ENCODE results near the gene RBFOX2.

The RBFOX2 gene

DNA sequence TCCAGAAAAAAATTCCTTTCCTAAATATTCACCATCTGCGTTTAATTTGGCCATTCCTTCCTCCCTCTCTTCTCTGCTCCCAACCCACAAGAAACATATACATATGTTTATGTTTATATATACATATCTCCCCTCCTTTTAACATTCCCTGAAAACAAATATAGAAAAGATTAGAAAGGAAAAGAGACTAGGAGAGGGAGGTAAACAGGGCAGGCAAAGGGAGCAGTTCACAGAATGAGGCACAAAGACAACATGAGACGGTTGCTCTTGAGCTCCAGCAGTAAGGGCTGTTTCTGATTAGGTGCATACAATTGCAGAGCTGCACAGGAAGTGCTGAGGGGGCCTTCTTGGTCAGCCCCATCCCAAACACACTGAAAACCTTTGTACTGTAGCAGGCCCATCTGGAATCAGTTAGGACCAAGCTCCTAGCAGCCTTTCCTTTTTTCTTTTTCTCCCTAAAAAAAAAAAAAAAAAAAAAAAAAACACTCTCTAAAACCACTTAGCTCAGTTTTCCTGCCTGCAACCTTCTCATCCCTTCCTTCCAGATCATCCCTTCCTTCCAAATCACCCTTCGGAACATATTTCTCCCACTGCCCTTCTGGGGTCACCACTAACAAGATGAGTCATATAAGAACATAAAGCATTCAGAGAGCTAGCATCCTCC is 57.0 kb downstream of the RBFOX2 start:
- DNase-seq = no peak

DNA sequence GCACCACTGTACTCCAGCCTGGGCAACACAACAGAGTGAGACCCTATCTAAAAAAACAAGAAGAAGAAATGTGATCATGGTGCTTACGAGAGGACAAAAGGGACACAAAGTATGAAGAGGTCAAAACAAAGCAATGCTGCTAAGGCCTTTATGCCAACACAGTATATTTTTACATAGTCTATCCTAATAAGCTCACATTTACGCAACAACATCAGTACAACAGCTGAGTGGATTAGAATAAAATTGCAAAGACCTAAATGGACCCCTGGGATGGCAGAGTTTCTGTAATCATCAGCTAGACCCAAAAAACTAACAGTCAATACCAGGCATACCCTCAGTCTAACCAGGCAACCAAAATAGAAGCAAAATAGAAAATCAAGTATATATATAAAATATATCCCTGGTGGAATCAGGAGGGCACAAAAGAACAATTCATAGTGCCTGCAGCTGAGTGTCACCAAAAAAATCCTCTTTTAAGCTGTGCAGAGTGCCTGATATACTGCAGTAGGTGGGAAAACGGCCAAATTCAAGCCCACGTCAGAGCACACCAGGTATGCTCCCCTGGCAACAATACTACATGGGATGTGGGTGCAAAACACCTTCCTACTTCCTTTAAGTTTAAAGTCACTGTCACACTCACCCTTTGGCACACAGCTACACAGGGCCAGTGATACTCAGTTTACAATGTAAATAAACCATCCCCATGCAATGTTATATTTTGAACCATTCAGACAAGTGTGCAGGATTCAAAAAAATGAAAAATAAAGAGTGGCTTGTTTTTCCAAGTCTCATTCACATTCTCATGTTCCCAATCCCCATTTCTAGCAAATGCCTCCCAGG is 57.8 kb downstream of the RBFOX2 start:
- DNase-seq = no peak

DNA sequence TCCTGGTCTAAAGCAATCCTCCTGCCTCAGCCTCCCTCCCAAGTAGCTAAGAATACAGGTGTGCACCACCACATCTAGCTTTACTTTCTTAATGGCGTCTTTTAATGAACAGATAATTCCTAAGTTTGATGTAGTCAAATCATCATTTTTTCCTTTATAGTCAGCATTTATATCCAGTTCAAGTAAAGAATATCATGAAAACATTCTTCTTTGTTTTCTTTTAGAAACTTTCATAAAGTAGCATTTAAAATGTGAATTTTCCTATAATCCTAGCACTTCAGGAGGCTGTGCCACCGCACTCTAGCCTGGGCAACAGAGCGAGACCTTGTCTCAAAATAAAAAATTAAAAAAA is 61.6 kb downstream of the RBFOX2 start:
- DNase-seq = no peak

DNA sequence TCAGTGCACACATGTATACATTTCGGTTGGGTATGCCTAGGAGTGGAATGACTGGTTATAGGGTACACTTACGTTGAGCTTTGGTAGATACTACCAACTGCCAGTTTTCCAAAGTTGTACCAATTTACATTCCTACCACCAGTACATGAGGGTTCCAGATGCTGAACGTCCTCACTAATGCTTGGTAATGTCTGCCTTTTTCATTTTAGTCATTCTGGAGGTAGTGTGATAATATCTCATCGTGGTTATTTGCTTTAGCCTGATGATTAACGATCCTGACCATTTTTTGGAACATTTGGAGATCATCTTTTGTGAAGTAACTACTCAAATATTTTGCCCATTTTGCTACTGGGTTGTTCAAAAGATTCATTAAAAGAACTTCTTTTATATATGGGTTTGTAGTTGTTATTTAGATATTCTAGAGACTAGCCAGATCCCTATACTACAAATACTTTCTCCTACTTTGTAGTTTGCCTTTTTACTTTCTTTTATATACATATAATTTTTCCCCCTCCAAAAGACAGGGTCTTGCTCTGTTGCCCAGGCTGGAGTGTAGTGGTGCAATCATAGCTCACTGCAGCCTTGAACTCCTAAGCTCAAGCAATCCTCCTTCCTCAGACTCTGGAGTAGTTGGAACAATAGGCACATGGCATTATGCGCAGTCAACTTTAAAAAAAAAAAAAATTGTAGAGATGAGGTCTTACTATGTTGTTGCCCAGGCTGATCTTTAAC is 62.1 kb downstream of the RBFOX2 start:
- DNase-seq = no peak

DNA sequence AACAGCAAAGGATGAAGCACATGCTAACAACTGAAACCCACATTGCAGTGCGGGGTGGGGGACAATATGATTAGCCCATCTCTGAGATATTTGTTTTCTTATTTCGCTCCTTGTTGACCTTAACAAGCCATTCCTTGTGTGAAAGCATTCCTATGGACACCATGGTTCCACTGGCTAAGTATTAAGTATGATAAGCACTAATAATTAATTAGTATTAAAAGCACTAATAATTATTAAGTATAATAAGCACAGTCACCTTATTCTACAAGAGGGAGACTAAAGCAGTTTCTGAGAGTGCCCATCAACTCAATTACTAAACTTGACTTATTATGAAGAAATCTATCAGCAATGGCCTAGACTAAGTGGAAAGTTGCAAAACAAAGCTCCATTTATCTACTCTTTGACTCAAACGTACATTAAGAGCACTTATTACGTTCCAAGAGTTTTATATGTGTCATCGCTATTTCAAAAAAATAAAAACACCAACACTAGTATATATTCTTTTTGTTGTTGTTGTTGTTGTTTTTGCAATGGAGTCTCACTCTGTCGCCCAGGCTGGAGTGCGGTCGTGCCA is 65.3 kb downstream of the RBFOX2 start:
- no peak for DNase-seq

DNA sequence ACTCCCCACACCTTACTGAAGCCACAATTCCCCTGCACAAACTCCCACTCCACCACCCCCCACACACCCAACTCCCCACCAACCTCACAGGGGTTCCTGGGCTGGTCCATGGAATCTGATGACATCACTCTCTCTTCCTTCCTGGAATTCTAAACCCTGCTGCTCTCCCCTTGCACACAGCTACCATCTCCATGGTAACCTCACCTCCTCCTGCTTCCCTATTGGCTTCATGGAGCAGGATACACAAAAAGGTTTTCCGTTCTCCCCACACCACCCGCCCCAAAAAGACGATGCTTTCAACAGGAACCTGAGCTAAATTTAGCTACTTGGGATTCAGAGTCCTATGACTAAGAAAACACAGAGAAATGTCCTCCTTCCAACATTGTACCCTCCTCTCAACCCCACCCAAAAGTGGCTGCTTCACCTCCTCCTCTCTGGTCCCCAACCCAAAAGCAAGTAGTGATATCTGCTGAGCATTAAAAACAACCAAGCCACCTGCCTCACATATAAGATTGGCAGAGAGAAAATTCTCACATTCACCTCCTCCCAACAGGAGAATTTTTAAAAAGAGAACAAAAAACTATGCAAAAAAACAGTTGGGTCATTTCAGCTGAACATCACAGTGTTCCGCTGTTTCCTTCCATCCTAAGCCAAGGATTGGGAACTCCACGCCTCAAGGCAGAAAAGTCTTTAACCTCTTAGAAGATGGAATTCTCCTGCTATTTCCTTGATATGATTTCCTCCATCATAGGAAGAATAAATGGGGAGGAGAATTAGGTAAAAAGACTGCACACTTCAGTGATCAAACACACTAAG is 66.9 kb downstream of the RBFOX2 start:
- no peak for DNase-seq

DNA sequence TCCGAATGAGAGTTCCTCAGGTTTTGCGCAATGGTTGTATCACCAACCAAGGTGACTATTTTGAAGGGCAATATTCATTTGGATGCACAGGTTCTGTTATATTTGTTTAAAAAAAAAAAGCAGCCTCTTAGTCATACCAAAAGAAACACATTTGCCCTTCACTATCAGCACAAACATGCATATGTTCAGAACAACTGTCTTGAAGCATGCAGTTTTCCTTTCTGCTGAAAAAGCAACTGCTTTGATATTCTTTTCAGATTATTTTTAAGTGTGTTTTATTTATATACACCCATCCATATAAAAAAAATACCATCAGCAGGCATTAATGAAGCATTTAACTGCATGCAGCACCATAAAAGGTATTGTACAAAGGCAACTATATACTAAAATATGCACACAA is 67.8 kb downstream of the RBFOX2 start:
- no peak for DNase-seq

DNA sequence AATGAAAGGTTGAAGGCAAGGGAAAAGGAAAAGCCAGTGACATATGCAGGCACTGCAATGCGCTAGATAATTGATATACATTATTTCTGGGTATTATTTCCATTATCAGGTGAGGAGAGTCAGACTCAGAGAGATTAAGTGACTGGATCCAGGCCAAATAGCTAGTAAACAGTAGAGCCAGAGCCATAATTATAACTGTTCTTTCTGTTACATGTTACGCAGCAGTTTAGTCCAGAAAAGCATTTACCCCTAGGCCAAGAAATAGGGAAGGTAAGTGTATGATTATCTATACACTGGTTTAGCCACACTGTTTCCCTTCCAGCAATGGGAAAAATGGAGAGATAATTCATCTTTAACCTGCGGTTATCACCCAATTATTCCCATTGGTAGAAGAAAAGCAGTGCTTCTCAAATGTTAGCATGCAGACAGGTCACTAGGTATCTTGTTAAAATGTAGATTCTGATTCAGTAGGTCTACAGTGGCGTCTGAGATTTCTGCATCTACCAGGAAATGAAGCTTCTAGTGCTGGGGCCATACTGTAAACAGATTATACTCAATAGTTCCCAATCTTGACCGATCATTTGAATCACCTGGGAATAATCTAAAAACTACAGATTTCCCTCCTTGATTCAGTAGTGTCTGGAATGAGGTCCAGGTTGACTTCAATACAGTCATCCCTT is 69.4 kb downstream of the RBFOX2 start:
- no peak for DNase-seq

DNA sequence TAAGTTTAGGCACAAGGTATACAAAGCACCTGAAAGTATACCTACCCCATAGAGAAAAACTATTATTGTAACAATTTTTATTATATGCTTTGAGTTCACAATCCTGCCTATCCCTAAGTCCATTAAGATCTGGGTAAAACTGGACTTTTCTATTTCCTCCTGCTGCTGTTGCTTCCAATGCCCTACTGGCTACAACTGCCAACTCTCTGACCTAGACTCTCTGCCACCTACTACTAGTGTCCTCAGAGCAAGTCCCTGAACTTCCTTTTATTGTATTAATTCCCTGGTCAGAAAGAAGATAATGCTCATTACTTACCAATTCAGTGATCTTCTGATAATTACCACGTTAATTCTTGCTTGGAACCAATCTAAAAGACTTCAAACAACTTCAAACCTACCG is 70.3 kb downstream of the RBFOX2 start:
- no peak for DNase-seq

DNA sequence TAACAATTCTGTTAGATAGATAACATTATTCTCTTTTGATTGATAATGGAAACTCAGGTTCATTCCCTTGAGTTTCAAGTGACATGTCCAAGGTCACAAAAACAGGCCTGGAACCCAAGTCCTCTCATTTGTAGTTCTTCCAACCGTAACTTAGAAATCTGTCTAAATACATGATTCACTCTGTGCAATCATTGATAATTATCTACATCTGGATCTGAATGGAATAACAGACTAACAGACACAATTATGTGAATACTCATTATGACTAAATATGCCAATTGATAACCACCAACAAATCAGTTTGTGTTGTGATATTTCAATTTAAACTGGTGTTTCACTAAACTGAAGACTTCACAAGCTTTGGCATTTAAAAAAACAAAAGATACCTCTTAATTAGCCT is 71.0 kb downstream of the RBFOX2 start:
- DNase-seq = no peak

DNA sequence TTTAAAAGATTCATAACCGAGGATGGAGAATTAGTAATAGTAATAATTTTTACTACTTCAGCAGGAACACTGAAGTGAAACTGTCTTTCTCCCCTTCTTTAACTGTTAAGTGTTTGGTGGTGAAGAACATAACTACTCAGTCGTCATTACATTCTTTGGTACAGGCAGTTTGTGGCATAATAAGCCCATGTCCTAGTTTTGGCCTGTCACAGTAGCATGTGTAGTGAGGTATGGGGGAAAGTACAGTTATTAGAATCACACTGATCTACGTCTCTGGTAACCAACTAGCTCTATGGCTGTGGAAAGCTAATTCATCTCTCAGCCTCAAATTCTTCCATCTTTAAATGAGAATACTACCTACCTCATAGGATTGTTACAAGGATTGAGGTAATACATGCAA is 71.8 kb downstream of the RBFOX2 start:
- DNase-seq = no peak

DNA sequence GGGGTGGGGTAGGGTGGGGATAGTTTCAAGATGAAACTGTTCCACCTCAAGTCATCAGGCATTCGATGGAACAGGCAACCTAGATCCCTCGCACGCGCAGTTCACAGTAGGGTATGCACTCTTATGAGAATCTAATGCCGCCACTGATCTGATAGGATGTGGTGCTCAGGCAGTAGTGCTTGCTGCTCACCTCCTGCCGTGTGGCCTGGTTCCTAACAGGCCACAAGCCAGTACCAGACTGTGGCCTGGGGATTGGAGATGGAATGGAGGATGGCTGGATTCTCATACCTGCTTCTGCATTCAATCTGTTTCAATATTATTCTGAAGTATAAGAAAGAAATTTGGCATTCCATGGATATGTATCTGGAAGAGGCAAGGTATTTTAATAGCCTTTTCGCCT is 73.1 kb downstream of the RBFOX2 start:
- DNase-seq = no peak

DNA sequence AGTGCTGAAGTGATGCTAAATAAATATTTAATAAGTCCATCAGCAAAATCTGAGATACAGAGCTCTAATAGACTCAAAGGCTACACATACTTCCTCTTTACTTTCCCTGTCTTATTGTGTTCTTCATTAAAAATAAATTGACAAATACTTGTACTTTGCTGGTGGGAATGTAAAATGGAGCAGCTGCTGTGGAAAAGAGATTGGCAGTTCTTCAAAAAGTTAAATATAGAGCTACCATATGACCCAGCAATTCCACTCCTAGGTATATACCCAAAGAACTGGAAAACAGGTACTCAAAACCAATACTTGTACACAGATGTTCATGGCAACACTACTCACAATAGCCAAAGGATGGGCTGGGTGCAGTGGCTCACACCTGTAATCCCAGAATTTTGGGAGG is 76.0 kb downstream of the RBFOX2 start:
- DNase-seq = no peak

DNA sequence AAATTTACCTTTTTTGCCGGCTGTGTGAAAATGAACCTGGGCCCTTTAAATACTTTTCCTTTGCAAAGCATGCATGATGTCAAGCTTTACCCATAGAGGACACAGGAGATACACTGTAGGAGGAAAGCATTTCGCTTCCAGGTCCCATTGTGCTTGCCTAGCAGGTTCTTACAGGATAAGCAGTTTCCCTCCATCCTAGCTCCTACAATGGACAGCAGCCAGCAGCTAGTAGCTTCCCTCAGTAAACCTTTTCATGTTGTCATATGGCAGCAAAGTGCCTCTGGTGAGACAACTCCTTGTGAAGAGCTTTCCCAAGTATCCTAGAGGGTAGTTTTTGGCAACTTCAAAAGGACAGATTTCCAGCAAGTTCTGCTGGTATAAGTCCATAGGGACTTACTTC is 78.4 kb downstream of the RBFOX2 start:
- no peak for DNase-seq

DNA sequence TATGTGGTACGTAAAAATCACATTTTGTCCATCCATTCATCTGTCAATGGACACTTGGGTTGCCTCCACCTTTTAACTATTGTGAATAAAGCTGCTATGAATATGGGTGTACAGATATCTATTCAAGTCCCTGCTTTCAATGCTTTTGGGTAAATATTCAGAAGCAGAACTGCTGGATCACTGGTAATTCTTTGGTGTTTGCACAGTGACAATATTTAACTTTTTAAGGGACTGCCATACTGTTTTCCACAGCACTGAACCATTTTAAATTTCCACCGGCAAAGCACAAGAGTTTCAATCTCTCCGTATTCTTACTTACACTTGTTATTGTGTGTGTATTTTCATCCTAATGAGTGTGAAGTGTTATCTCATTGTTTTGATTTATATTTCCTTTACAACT is 79.4 kb downstream of the RBFOX2 start:
- no peak for DNase-seq

DNA sequence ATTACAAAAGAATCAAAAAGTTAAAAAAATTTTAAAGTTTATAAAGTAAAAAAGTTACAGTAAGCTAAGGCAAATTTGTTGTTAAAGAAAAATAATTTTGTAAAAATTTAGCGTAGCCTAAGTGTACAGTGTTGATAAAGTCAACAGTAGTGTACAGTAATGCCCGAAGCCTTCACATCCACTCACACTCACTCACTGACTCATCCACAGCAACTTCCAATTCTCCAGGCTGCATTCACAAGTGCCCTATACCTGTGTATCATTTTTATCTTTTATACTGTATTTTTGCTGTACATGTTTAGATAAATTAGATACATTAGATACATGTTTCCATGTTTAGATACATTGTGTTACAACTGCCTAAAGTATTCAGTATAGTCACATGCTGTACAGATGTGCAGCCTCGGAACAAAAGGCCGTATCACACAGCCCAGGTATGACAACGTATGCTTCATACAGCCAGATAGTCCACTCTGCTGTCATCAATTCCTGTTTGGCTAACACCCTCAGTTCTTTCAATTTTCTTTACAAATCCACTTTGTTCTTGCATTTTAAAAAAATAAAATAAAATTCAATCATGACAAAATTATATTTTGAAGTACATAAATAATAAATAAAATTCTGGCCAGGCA is 80.7 kb downstream of the RBFOX2 start:
- no peak for DNase-seq

DNA sequence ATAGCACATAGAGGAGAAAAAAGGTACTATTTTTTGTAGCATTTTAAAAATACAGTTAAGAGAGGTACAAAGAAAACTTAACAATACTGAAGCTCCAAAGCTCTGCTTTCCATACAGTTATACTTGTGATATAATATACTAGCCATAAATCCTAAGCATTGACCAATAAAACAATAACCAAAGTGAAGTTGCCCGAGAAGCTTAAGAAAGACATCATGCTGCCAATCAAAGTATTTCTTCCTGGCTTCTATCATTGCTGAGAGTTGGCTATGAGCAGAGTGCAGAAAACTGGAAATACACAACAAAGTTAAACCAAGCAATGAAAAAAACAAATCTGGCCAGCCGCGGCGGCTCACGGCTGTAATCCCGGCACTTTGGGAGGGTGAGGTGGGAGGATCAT is 84.2 kb downstream of the RBFOX2 start:
- no peak for DNase-seq

DNA sequence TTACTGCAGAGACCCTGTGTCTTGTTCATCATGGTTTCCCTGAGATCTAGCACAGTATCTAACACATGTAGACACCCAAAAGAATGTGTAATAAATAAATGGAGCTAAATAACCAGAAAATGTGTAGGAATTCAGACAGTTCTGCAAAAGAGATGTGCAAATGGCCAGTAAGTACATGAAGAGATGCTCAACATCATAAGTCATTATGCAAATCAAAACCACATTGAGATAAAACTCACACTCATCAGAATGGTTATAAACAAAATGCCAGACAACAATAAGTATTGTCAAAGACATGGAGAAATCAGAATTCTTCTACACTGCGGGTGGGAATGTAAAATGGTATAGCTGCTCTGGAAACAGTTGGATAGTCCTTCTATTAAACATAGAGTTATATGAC is 88.5 kb downstream of the RBFOX2 start:
- DNase-seq = no peak

DNA sequence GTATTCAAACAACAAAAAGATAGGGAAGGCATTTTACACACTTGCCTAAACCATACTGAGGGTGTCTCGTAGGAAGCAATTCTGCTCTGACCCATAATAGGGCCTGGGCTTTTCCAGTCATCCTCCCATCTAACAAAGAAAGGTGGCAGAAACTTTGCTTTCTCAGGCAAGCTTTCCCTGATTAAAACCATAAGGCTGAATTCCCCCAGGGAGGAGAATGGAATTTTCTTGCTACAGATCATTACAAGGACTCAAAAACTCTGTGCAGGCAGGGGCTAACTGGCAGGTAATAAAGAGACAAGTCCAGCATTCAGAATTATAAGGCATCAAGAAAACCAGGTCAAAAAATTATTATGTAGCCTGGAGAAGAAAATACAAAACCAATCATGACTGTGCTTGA is 90.4 kb downstream of the RBFOX2 start:
- no peak for DNase-seq

DNA sequence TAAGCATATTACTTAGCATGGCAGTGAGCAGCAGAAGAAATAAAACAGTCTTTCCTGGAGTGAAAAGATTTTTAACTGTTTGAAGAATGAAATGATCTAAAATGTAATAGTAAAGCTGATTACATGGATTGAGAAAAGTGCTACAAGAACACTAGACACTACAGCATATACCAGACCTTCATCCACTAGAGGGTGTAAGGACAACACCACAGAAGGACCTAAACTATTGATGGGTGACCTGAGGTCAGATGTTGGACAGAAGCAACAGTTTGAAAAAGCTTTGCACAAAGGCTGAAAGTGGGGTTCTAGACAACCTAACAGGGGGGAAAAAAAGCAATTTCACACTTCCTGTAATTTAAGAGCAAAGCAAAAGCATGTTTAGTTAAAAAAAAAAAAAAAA is 97.7 kb downstream of the RBFOX2 start:
- DNase-seq = no peak

DNA sequence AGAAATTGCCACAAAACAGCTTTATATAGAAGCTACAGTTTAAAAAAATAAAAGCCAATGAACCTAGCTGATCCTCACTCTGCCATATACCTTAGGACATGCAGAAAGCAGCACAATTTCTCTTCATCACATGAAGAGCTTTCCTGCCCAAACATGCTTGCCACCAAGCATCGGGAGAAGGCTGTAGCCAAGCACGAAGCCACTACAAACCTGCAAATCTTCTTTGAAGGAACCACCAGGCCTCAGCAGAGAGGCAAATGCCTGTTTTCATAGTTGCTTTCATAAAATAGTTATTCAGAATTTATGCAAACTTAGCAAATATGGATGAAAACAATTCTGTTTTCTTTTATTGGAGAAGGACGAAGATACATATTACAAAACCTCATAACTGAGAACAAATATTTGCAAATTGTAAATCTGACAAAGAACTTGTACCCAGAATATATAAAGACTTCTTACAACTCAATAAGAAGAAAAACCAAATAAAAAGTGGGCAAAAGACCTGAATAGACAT is 100.3 kb downstream of the RBFOX2 start:
- DNase-seq = no peak

DNA sequence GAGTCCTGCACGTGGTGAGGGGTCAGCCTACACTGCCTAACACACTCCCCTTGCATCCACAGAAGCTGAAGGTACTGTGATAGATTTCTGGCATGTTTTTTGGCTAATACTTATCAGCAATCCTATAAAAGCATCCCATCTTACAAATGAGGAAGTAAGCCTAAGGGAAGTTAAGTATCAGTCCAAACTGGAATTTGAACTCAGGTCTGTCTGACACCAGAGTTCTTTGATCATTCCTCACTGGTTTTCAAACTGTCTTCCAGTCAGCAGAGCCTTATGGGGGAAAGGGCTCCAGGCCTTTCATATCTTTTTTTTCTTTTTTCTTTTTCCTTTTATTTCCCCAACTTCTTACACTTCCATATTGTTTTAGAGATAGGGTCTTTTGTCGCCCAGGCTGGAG is 105.6 kb downstream of the RBFOX2 start:
- no peak for DNase-seq
